ENCODE data around the gene SPP1. TPM values are rescaled to one million over a fixed set of nuclear protein-coding genes. Genes with fewer than 3 reads are reported as not detected.
"Not testable (repeated sequence)": the region's sequence is repeated elsewhere in the genome, so short reads cannot be mapped to it uniquely, and the experiment has no call there.

SPP1 gene
- polyA plus RNA-seq, 1 of the 3 experiments (the other 2 are of a cell fraction) = 0.82 TPM

DNA sequence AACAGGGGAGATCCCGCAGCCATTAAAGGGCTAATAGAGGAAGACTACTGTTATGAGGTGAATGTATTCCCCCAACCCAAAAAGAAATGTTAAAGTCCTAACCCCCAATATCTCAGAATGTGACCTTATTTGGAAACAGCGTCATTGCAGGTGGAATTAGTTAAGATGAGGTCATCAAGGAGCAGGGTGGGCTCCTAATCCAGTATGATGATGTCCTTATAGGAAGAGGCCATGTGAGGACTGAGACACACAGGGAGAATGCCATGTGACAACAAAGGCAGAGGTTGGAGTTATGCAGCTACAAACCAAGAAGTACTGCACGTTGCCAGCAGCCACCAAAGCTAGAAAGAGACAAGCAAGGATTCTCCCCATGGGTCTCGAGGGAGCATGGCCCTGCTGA lies 14.3 kb downstream of the SPP1 start:
- no peaks in the 10 kb centered on the region for H3K9me3 ChIP-seq
- 78% methylated on average over 4 of the region's 4 CpGs for WGBS (ENCODE audit: low lambda C conversion rate)
- CTCF ChIA-PET = interaction anchor here (1.0 to 1.5 kb wide), 2 partner anchors 222 to 310 kb away, joined by 3 read pairs; no protein-coding TSS in a partner anchor

DNA sequence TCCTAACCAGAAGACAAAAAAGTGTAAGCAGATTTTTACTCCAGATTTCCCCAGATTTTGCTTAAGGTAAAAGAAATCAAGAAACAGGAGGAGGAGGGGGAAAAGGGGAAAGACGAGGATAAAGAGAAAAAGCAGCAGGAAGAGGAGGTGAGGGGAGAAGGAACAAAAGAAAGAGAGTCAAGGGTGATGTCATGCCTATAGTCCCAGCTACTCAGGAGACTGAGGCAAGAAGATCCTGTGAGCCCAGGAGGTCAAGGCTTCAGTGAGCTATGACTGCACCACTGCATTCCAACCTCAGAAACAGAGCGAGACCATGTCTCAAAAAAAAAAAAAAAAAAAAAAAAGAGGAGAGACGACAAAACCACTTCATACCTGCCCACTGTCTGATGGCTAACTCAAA lies 19.9 kb downstream of the SPP1 start:
- Histone ChIP-seq H2AFZ (ENCODE audit: low read depth) (no peak overlapping the region), H3K9me2 (no peaks in the 10 kb centered on the region), H4K20me1 (ENCODE audit: insufficient read depth) (no peaks in the 10 kb centered on the region), H3K4me1 (ENCODE audit: control insufficient read depth in 1 of 2, insufficient read depth in 2 of 2, low read depth in 1 of 2, low read length in 1 of 2) (no peaks in the 10 kb centered on the region), H3K27me3 (ENCODE audit: insufficient read depth) (no peaks in the 10 kb centered on the region), H3K36me3 (replicated peaks in 1 of 2; ENCODE audit: control insufficient read depth in 1 of 2, insufficient read depth in 2 of 2, low read length in 1 of 2) (no peaks in the 10 kb centered on the region), H3K4me3 (ENCODE audit: low read depth in 2 of 2, low read length in 1 of 2) (no peak overlapping the region), H3K9me3 (no peaks in the 10 kb centered on the region), H3K4me2 (no peak overlapping the region), H3K79me2 (ENCODE audit: insufficient read depth) (no peaks in the 10 kb centered on the region), H3F3A (replicated peaks; ENCODE audit: insufficient read depth) (no peaks in the 10 kb centered on the region), H3K9ac (no peak overlapping the region), H3K27ac (ENCODE audit: low read depth in 2 of 2, low read length in 1 of 2) (no peak overlapping the region)
- 75% methylated on average over 3 of the region's 3 CpGs for WGBS (ENCODE audit: low lambda C conversion rate)
- ChIA-PET POLR2A (no interaction called here), CTCF (interaction anchor here (0.9 to 1.2 kb wide), 2 partner anchors 10 to 22 kb away, joined by 3 read pairs; no protein-coding TSS in a partner anchor)
- DNase-seq = no peak
- no peak for TF ChIP-seq TCF12 (IDR thresholded peaks at IDR 0.05)
- TF ChIP-seq, protein P1, sequence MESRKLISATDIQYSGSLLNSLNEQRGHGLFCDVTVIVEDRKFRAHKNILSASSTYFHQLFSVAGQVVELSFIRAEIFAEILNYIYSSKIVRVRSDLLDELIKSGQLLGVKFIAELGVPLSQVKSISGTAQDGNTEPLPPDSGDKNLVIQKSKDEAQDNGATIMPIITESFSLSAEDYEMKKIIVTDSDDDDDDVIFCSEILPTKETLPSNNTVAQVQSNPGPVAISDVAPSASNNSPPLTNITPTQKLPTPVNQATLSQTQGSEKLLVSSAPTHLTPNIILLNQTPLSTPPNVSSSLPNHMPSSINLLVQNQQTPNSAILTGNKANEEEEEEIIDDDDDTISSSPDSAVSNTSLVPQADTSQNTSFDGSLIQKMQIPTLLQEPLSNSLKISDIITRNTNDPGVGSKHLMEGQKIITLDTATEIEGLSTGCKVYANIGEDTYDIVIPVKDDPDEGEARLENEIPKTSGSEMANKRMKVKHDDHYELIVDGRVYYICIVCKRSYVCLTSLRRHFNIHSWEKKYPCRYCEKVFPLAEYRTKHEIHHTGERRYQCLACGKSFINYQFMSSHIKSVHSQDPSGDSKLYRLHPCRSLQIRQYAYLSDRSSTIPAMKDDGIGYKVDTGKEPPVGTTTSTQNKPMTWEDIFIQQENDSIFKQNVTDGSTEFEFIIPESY (IDR thresholded peaks at IDR 0.05; ENCODE audit: borderline replicate concordance, low read depth) = no peak
- TF ChIP-seq SMC3 (IDR thresholded peaks at IDR 0.05; ENCODE audit: low read depth, low read length) = no peak
- TF ChIP-seq, protein P2, sequence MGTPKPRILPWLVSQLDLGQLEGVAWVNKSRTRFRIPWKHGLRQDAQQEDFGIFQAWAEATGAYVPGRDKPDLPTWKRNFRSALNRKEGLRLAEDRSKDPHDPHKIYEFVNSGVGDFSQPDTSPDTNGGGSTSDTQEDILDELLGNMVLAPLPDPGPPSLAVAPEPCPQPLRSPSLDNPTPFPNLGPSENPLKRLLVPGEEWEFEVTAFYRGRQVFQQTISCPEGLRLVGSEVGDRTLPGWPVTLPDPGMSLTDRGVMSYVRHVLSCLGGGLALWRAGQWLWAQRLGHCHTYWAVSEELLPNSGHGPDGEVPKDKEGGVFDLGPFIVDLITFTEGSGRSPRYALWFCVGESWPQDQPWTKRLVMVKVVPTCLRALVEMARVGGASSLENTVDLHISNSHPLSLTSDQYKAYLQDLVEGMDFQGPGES (IDR thresholded peaks at IDR 0.05; ENCODE audit: low read depth, low read length) = no peak
- TF ChIP-seq, protein P3, sequence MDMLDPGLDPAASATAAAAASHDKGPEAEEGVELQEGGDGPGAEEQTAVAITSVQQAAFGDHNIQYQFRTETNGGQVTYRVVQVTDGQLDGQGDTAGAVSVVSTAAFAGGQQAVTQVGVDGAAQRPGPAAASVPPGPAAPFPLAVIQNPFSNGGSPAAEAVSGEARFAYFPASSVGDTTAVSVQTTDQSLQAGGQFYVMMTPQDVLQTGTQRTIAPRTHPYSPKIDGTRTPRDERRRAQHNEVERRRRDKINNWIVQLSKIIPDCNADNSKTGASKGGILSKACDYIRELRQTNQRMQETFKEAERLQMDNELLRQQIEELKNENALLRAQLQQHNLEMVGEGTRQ (IDR thresholded peaks at IDR 0.05; ENCODE audit: borderline replicate concordance, low read depth, low read length) = no peak

More for the DNA sequence above, 14.3 kb downstream of the SPP1 start:
- no peak overlapping the region for H3K4me3 ChIP-seq (ENCODE audit: low read depth in 2 of 2, low read length in 1 of 2)
- no peaks in the 10 kb centered on the region for H3F3A ChIP-seq (replicated peaks; ENCODE audit: insufficient read depth)
- no peaks in the 10 kb centered on the region for H3K9me2 ChIP-seq
- H3K9ac ChIP-seq = no peak overlapping the region
- H3K27me3 ChIP-seq (ENCODE audit: insufficient read depth) = no peaks in the 10 kb centered on the region
- H3K4me1 ChIP-seq (ENCODE audit: control insufficient read depth in 1 of 2, insufficient read depth in 2 of 2, low read depth in 1 of 2, low read length in 1 of 2) = no peaks in the 10 kb centered on the region
- DNase-seq = no peak
- POLR2A ChIA-PET = no interaction called here
- TF ChIP-seq, protein P2 (IDR thresholded peaks at IDR 0.05; ENCODE audit: low read depth, low read length) = no peak
- no peak overlapping the region for H2AFZ ChIP-seq (ENCODE audit: low read depth)
- no peaks in the 10 kb centered on the region for H4K20me1 ChIP-seq (ENCODE audit: insufficient read depth)
- H3K4me2 ChIP-seq = no peak overlapping the region
- no peaks in the 10 kb centered on the region for H3K36me3 ChIP-seq (replicated peaks in 1 of 2; ENCODE audit: control insufficient read depth in 1 of 2, insufficient read depth in 2 of 2, low read length in 1 of 2)
- H3K79me2 ChIP-seq (ENCODE audit: insufficient read depth) = no peaks in the 10 kb centered on the region
- no peak overlapping the region for H3K27ac ChIP-seq (ENCODE audit: low read depth in 2 of 2, low read length in 1 of 2)

DNA sequence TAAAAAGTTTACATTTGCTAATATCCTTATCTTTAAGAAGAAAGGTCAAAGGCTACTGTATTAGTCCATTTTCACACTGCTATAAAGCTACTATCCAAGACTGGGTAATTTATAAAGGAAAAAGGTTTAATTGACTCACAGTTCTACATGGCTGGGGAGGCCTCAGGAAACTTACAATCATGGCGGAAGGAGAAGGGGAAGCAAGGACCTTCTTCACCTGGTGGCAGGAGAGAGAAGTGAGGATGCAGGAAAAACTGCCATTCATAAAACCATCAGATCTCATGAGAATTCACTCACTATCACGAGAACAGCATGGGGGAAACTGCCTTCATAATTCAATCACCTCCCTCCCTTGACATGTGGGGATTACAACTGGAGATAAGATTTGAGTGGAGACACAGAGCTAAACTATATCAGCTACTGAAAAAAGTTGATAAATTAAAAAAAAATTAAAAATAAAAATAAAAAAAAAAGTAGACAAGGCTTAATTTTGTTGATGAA lies 23.7 kb downstream of the SPP1 start:
- H3K9me3 ChIP-seq; H3K27me3 ChIP-seq (ENCODE audit: insufficient read depth); H3K4me1 ChIP-seq (ENCODE audit: control insufficient read depth in 1 of 2, insufficient read depth in 2 of 2, low read depth in 1 of 2, low read length in 1 of 2); H3K9me2 ChIP-seq; POLR2A ChIA-PET; H4K20me1 ChIP-seq (ENCODE audit: insufficient read depth); H3K27ac ChIP-seq (ENCODE audit: low read depth in 2 of 2, low read length in 1 of 2); H3K79me2 ChIP-seq (ENCODE audit: insufficient read depth); H2AFZ ChIP-seq (ENCODE audit: low read depth); H3K9ac ChIP-seq; DNase-seq; H3F3A ChIP-seq (replicated peaks; ENCODE audit: insufficient read depth); H3K36me3 ChIP-seq (replicated peaks in 1 of 2; ENCODE audit: control insufficient read depth in 1 of 2, insufficient read depth in 2 of 2, low read length in 1 of 2); H3K4me3 ChIP-seq (ENCODE audit: low read depth in 2 of 2, low read length in 1 of 2); H3K4me2 ChIP-seq: not testable (repeated sequence)
- 94% methylated on average over 2 of the region's 2 CpGs for WGBS (ENCODE audit: low lambda C conversion rate)
- CTCF ChIA-PET = interaction anchor here (0.5 to 2.5 kb wide), 2 partner anchors 12 to 13 kb away, joined by 3 to 12 read pairs; no protein-coding TSS in a partner anchor

Measured in SK-N-SH (cell line).